GM21528 (cell line): ENCODE results near the gene FAM47E.

ENCODE experiments used
- ATAC-seq: cut with Tn5 transposase; IDR thresholded peaks from one replicate; pipeline ENCODE4 v1.9.1; 2021; ENCODE audit warnings: mild to moderate bottlenecking, moderate library complexity; ENCODE audit not compliant: unreplicated experiment, low FRiP score

FAM47E gene

DNA sequence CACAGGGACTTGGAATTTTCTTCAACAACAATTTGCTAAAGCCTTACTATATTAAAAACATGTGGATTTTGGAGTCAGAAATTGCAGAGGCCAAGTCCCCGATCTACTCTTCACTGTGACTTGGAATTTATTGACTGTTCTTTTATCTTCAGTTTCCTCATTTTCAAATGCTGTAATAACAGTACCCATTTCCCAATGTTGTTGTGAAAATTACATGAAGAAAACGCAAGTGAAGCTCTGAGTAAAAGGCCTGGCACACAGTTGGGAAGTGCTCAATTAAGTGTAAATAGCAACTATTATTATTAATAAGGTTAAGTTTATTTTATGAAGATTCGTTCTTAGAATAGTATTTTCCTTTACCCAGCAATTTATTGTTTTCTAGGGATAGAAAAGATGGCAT lies 70.7 kb downstream of the FAM47E start:
- no peak for ATAC-seq

DNA sequence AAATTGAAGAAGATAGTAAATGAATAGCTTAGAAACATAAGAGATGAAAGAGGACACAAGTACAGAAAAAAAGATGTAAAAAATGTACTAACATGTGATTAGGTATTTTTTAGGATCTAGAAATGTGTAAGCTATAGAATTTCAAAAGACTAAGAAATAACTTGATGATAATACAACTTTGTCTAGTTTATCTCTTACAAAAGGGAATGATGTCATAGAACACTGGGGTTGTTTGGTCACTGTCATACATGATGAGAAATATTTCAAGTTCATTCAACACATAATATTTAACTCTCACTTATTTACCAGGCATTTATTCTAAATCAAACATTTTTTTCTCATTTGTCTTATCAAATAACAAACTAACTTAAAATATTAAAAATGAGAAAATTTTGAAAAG lies 73.6 kb downstream of the FAM47E start:
- no peak for ATAC-seq

DNA sequence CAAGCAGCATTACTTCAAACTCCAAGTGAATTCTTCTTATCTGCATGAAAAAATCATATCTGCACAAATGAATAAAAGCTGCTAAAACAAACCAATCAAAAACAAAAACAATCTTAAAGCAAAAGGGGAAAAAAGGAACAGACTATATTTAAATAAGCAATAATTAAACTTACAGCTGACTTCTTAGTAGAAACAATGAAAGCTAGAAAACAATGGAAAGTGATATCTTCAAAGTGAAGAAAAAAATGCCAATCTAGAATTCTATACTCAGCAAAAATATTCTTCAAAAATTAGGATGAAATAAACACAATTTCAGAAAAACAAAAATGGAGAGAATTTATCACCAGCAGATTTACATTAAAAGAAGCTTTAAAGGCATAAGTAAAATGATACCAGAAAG lies 75.0 kb downstream of the FAM47E start:
- no peak for ATAC-seq
